Measurements from ENCODE around the gene ZBTB47.

The ZBTB47 gene

DNA sequence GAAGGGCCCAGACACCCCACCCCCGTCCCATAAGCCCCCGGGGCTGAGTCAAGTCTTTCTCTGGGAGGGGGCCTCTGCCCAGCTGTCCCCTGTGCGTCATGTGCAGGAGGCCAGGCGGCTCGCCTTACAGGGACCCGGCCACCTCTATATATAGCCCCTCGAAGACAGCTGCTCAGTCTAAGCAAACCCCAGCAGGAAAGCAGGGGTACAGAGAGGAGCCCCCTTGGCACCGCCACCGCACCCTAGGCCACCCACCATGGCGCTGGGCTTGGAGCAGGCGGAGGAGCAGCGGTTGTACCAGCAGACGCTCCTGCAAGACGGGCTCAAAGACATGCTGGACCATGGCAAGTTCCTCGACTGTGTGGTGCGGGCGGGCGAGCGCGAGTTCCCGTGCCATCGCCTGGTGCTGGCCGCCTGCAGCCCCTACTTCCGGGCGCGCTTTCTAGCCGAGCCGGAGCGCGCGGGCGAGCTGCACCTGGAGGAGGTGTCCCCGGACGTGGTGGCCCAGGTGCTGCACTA, 31.9 kb downstream of the ZBTB47 start, which contains the start of gene KLHL40:
KLHL40 (plus strand) TSS at position 175 of the 519 bp plus-strand sequence; CDS start at position 257, 82 bp downstream.
- no peak within 1 kb of the TSS for H2BK120ac ChIP-seq (ENCODE audit: low read depth, low read length)
- no peak for DNase-seq

DNA sequence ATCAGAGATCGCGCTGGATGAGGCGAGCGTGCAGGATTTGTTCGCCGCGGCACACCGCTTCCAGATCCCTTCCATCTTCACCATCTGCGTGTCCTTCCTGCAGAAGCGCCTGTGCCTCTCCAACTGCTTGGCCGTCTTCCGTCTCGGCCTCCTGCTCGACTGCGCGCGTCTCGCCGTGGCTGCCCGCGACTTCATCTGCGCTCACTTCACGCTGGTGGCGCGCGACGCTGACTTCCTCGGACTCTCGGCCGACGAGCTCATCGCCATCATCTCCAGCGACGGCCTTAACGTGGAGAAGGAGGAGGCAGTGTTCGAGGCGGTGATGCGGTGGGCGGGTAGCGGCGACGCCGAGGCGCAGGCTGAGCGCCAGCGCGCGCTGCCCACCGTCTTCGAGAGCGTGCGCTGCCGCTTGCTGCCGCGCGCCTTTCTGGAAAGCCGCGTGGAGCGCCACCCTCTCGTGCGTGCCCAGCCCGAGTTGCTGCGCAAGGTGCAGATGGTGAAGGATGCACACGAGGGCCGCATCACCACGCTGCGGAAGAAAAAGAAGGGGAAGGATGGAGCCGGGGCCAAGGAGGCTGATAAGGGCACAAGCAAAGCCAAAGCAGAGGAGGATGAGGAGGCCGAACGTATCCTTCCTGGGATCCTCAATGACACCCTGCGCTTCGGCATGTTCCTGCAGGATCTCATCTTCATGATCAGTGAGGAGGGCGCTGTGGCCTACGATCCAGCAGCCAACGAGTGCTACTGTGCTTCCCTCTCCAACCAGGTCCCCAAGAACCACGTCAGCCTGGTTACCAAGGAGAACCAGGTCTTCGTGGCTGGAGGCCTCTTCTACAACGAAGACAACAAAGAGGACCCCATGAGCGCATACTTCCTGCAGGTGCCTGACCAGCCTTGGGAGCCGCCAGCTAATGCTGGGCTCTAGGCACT, 32.7 kb downstream of the ZBTB47 start:
- no peak for DNase-seq
- Histone ChIP-seq H4K8ac (ENCODE audit: low read depth, low read length) (no peak overlapping the region), H3K18ac (ENCODE audit: low read length) (no peak overlapping the region), H3K27ac (ENCODE audit: low read depth, low read length) (no peak overlapping the region), H2BK5ac (ENCODE audit: low read length) (no peak overlapping the region), H3K36me3 (ENCODE audit: control insufficient read depth, insufficient read depth, low read length) (no peaks in the 10 kb centered on the region), H3K4me1 (ENCODE audit: control insufficient read depth, low read depth, low read length) (no peaks in the 10 kb centered on the region), H3K56ac (ENCODE audit: low read length) (no peak overlapping the region), H3K4me2 (ENCODE audit: low read length) (no peak overlapping the region), H2BK15ac (replicated peaks; ENCODE audit: low read depth) (no peak overlapping the region), H4K5ac (ENCODE audit: low read length) (no peak overlapping the region), H3K79me2 (ENCODE audit: control insufficient read depth, insufficient read depth, low read length) (no peaks in the 10 kb centered on the region), H2AK5ac (ENCODE audit: low read length) (no peak overlapping the region), H3K23ac (ENCODE audit: low read length) (no peak overlapping the region), H3K9ac (ENCODE audit: low read length) (no peak overlapping the region), H3K4ac (ENCODE audit: low read depth, low read length) (no peak overlapping the region), H3K27me3 (ENCODE audit: insufficient read depth, low read length, poor library complexity) (no peaks in the 10 kb centered on the region), H2BK120ac (ENCODE audit: low read depth, low read length) (no peak overlapping the region), H3K4me3 (ENCODE audit: low read length) (no peak overlapping the region), H3K79me1 (ENCODE audit: low read length) (no peaks in the 10 kb centered on the region)
- no CpG with 5 or more reads among the region's 80 CpGs for WGBS (ENCODE audit: extremely low coverage, insufficient coverage, low lambda C conversion rate)

More for the DNA sequence above, 31.9 kb downstream of the ZBTB47 start, which contains the start of gene KLHL40:
- Histone ChIP-seq H3K4me2 (ENCODE audit: low read length) (no peak within 1 kb of the TSS), H3K18ac (ENCODE audit: low read length) (no peak within 1 kb of the TSS), H3K27ac (ENCODE audit: low read depth, low read length) (no peak within 1 kb of the TSS), H3K4me3 (ENCODE audit: low read length) (no peak within 1 kb of the TSS), H4K8ac (ENCODE audit: low read depth, low read length) (no peak within 1 kb of the TSS), H2AK5ac (ENCODE audit: low read length) (no peak within 1 kb of the TSS), H2BK5ac (ENCODE audit: low read length) (no peak within 1 kb of the TSS), H3K9ac (ENCODE audit: low read length) (no peak within 1 kb of the TSS), H4K5ac (ENCODE audit: low read length) (no peak within 1 kb of the TSS), H3K4ac (ENCODE audit: low read depth, low read length) (no peak within 1 kb of the TSS), H3K56ac (ENCODE audit: low read length) (no peak within 1 kb of the TSS), H2BK15ac (replicated peaks; ENCODE audit: low read depth) (no peak within 1 kb of the TSS), H3K23ac (ENCODE audit: low read length) (no peak within 1 kb of the TSS), H3K36me3 (ENCODE audit: control insufficient read depth, insufficient read depth, low read length) (no peaks in the 10 kb centered on the region), H3K79me1 (ENCODE audit: low read length) (no peaks in the 10 kb centered on the region), H3K4me1 (ENCODE audit: control insufficient read depth, low read depth, low read length) (no peaks in the 10 kb centered on the region), H3K79me2 (ENCODE audit: control insufficient read depth, insufficient read depth, low read length) (no peaks in the 10 kb centered on the region), H3K27me3 (ENCODE audit: insufficient read depth, low read length, poor library complexity) (no peaks in the 10 kb centered on the region)
- WGBS (ENCODE audit: extremely low coverage, insufficient coverage, low lambda C conversion rate) = no CpG with 5 or more reads among the region's 34 CpGs

DNA sequence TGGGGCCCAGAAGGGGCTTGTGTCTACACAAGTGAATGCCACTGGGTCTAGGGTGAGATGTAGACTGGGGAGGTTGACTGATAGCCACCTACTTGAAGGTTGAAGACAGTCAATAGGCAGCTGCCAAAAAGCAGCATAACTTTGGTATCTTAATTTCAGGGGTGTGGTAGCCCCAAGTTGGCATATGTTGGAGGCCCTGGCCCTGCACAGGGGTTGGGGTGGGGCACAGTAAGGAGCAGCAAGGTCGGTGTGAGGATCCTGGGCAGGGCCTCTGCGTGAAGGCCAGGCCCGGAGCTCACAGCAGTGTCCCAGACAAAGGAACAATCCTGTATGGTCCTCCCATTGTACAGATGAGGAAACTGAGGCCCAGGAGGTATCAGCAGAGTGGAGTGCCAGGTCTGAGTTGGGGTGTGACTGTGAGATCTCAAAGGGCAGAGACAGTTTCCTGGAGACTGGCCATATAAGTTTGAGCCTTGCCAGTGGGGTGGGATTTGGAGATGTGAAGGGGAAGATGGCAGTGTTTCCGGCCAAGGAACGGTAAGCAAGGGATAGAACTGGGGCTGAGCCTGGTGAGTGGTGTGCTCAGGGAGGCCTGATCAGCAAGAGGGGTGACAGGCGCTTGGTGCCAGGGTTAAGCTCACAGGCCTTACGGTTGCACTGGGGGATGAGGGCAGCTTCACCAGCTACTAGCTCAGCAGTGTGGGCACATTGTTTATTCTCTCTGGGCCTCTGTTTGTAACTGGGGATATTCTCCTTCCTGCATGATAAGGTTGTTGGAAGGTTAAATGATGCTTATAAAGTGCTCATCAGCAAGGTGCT, 33.5 kb downstream of the ZBTB47 start:
- Histone ChIP-seq H2AK5ac (ENCODE audit: low read length) (no peak overlapping the region), H3K27ac (ENCODE audit: low read depth, low read length) (no peak overlapping the region), H4K8ac (ENCODE audit: low read depth, low read length) (no peak overlapping the region), H3K4me3 (ENCODE audit: low read length) (no peak overlapping the region), H3K4ac (ENCODE audit: low read depth, low read length) (no peak overlapping the region), H2BK120ac (ENCODE audit: low read depth, low read length) (no peak overlapping the region), H3K36me3 (ENCODE audit: control insufficient read depth, insufficient read depth, low read length) (no peaks in the 10 kb centered on the region), H3K56ac (ENCODE audit: low read length) (no peak overlapping the region), H3K79me1 (ENCODE audit: low read length) (no peaks in the 10 kb centered on the region), H2BK5ac (ENCODE audit: low read length) (no peak overlapping the region), H3K4me1 (ENCODE audit: control insufficient read depth, low read depth, low read length) (no peaks in the 10 kb centered on the region), H3K9ac (ENCODE audit: low read length) (no peak overlapping the region), H3K27me3 (ENCODE audit: insufficient read depth, low read length, poor library complexity) (no peaks in the 10 kb centered on the region), H3K79me2 (ENCODE audit: control insufficient read depth, insufficient read depth, low read length) (no peaks in the 10 kb centered on the region), H3K4me2 (ENCODE audit: low read length) (no peak overlapping the region), H4K5ac (ENCODE audit: low read length) (no peak overlapping the region), H2BK15ac (replicated peaks; ENCODE audit: low read depth) (no peak overlapping the region), H3K18ac (ENCODE audit: low read length) (no peak overlapping the region), H3K23ac (ENCODE audit: low read length) (no peak overlapping the region)
- DNase-seq = no peak
- WGBS (ENCODE audit: extremely low coverage, insufficient coverage, low lambda C conversion rate) = no CpG with 5 or more reads among the region's 7 CpGs

DNA sequence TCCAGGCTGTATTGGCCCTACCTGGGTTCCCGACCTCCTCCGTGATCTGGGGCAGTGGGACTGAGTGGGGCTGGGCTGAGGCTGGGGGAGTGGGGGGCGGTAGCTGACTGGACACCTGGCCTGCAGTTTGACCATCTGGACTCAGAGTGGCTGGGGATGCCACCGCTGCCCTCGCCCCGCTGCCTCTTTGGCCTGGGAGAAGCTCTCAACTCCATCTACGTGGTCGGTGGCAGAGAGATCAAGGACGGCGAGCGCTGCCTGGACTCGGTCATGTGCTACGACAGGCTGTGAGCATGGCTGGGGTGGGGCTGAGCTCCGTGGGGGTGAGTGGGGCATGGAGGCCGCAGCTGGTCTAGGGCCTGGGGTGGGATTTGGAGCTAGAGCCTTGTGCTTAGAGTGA, 34.5 kb downstream of the ZBTB47 start:
- Histone ChIP-seq H3K27ac (ENCODE audit: low read depth, low read length) (no peak overlapping the region), H3K4me3 (ENCODE audit: low read length) (no peak overlapping the region), H3K18ac (ENCODE audit: low read length) (no peak overlapping the region), H3K79me1 (ENCODE audit: low read length) (no peaks in the 10 kb centered on the region), H2BK5ac (ENCODE audit: low read length) (no peak overlapping the region), H3K4ac (ENCODE audit: low read depth, low read length) (no peak overlapping the region), H2BK15ac (replicated peaks; ENCODE audit: low read depth) (no peak overlapping the region), H3K4me2 (ENCODE audit: low read length) (no peak overlapping the region), H3K9ac (ENCODE audit: low read length) (no peak overlapping the region), H3K36me3 (ENCODE audit: control insufficient read depth, insufficient read depth, low read length) (no peaks in the 10 kb centered on the region), H3K23ac (ENCODE audit: low read length) (no peak overlapping the region), H3K4me1 (ENCODE audit: control insufficient read depth, low read depth, low read length) (no peaks in the 10 kb centered on the region), H3K27me3 (ENCODE audit: insufficient read depth, low read length, poor library complexity) (no peaks in the 10 kb centered on the region), H2AK5ac (ENCODE audit: low read length) (no peak overlapping the region), H4K8ac (ENCODE audit: low read depth, low read length) (no peak overlapping the region), H3K79me2 (ENCODE audit: control insufficient read depth, insufficient read depth, low read length) (no peaks in the 10 kb centered on the region), H2BK120ac (ENCODE audit: low read depth, low read length) (no peak overlapping the region), H3K56ac (ENCODE audit: low read length) (no peak overlapping the region), H4K5ac (ENCODE audit: low read length) (no peak overlapping the region)
- WGBS (ENCODE audit: extremely low coverage, insufficient coverage, low lambda C conversion rate) = no CpG with 5 or more reads among the region's 15 CpGs
- DNase-seq = no peak

DNA sequence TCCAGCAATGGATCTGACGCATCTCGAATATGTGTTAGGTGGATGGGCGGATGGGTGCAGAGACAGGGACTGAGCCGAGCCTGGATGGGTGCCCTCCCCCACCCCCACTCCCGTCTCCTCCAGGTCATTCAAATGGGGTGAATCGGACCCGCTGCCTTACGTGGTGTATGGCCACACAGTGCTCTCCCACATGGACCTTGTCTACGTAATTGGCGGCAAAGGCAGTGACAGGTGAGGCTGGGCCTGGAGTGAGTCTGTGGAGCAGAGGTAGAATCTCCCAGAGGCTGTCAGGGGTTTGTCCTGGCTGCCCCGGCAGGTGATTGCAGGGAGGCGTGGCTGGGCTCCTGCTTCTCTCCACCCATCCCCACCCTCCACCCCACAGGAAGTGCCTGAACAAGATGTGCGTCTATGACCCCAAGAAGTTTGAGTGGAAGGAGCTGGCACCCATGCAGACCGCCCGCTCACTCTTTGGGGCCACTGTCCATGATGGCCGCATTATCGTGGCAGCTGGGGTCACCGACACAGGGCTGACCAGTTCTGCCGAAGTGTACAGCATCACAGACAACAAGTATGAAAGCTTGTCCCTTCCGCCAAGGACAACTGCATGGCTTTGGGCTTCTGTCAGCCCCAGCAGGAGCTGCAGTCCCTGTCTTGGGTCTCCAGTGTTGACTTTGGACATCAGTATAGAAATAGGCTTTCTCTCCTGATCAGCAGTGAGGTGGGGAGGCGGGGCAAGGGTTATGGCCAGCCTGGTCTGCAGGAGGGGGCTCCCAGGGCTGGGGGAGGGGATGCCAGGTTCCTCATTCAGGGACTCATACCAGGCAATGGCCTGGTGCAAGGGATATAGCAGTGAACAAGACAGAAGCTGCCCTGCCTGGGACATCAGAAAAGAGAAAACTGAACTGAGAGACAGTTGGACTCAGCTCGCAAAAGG, 35.3 kb downstream of the ZBTB47 start:
- Histone ChIP-seq H3K56ac (ENCODE audit: low read length) (no peak overlapping the region), H3K4me1 (ENCODE audit: control insufficient read depth, low read depth, low read length) (no peaks in the 10 kb centered on the region), H2BK5ac (ENCODE audit: low read length) (no peak overlapping the region), H3K4ac (ENCODE audit: low read depth, low read length) (no peak overlapping the region), H3K4me3 (ENCODE audit: low read length) (no peak overlapping the region), H3K27me3 (ENCODE audit: insufficient read depth, low read length, poor library complexity) (no peaks in the 10 kb centered on the region), H3K27ac (ENCODE audit: low read depth, low read length) (no peak overlapping the region), H3K79me1 (ENCODE audit: low read length) (no peaks in the 10 kb centered on the region), H4K5ac (ENCODE audit: low read length) (no peak overlapping the region), H3K79me2 (ENCODE audit: control insufficient read depth, insufficient read depth, low read length) (no peaks in the 10 kb centered on the region), H3K36me3 (ENCODE audit: control insufficient read depth, insufficient read depth, low read length) (no peaks in the 10 kb centered on the region), H3K4me2 (ENCODE audit: low read length) (no peak overlapping the region), H3K18ac (ENCODE audit: low read length) (no peak overlapping the region), H2AK5ac (ENCODE audit: low read length) (no peak overlapping the region), H4K8ac (ENCODE audit: low read depth, low read length) (no peak overlapping the region), H3K9ac (ENCODE audit: low read length) (no peak overlapping the region), H2BK120ac (ENCODE audit: low read depth, low read length) (no peak overlapping the region), H2BK15ac (replicated peaks; ENCODE audit: low read depth) (no peak overlapping the region), H3K23ac (ENCODE audit: low read length) (no peak overlapping the region)
- no CpG with 5 or more reads among the region's 22 CpGs for WGBS (ENCODE audit: extremely low coverage, insufficient coverage, low lambda C conversion rate)
- DNase-seq = no peak

All from mesendoderm (in vitro differentiated cells).